Measurements from ENCODE around the gene OR2A12. TPM values are rescaled to one million over a fixed set of nuclear protein-coding genes. Genes with fewer than 3 reads are reported as not detected.

The OR2A12 gene
- total and polyA plus RNA-seq, 2 of the 13 experiments (the other 11 are each of a cell fraction or from before 2014, with no cell fraction given): 0.18 TPM; not detected in 1

- intact Hi-C loops (cut with micrococcal nuclease; ENCODE audit: unreplicated experiment) (no loop called here), in situ Hi-C loops (cut with HindIII; ENCODE audit: extremely low pct_ligation_motif_present, low pct_unique_long_range_greater_than_20kb) (no loop called here)
- WGBS (ENCODE audit: low lambda C conversion rate): 0% methylated on average over 1 of the region's 1 CpG
- no peak for DNase-seq (ENCODE audit: low spot score)
- no peak overlapping the region for H3K4me2 ChIP-seq (ENCODE audit: low read depth, low read length)
- ChIA-PET POLR2A (no interaction called here), CTCF (ENCODE audit: low intra/inter-chr PET ratio, low total read pairs) (no interaction called here)
- no peaks in the 10 kb centered on the region for H3K79me2 ChIP-seq (ENCODE audit: insufficient read depth, low read length)
- no peaks in the 10 kb centered on the region for H3K4me1 ChIP-seq (ENCODE audit: insufficient read depth, low read length)
- FAIRE-seq: no peak
- no peak overlapping the region for H3K27ac ChIP-seq (ENCODE audit: extremely low read length, insufficient read depth, low read length)
- no peaks in the 10 kb centered on the region for H3K9me3 ChIP-seq (ENCODE audit: low read length)
- no peak overlapping the region for H3K9ac ChIP-seq (ENCODE audit: insufficient read depth, low read depth, low read length)
- no peak overlapping the region for H3K4me3 ChIP-seq (replicated peaks in 1 of 3; ENCODE audit: insufficient read depth in 1 of 3, low read depth in 2 of 3, low read length in 3 of 3)
- no peak overlapping the region for H2AFZ ChIP-seq (ENCODE audit: low read length)
- H3K27me3 ChIP-seq (ENCODE audit: control insufficient read depth in 1 of 2, insufficient read depth in 2 of 2, low read length in 2 of 2): no peaks in the 10 kb centered on the region
- no peak for ATAC-seq
- TF ChIP-seq ZGPAT (CRISPR knock-in tag; IDR thresholded peaks at IDR 0.05) (no peak), ZNF382 (CRISPR knock-in tag; IDR thresholded peaks at IDR 0.05; ENCODE audit: borderline replicate concordance) (no peak), PITX1 (CRISPR knock-in tag; IDR thresholded peaks at IDR 0.05) (no peak), TEF (CRISPR knock-in tag; IDR thresholded peaks at IDR 0.05) (no peak), ZBTB2 (CRISPR knock-in tag; IDR thresholded peaks at IDR 0.05; ENCODE audit: low read depth) (no peak), ATF3 (CRISPR knock-in tag; IDR thresholded peaks at IDR 0.05) (no peak), ZMYM3 (CRISPR knock-in tag; IDR thresholded peaks at IDR 0.05) (no peak)
- no TSS peak for BruUV-seq (replicated peaks)
- H3K36me3 ChIP-seq (replicated peaks in 1 of 2; ENCODE audit: control insufficient read depth in 1 of 2, insufficient read depth in 2 of 2, low read length in 2 of 2): no peaks in the 10 kb centered on the region
- no peaks in the 10 kb centered on the region for H4K20me1 ChIP-seq (ENCODE audit: insufficient read depth, low read length)
Measured at GRCh38 chr7:144113651-144114050, 27.6 kb downstream of the OR2A12 start.
